ENCODE results near the gene TLR1.
"Not testable (repeated sequence)": the region's sequence is repeated elsewhere in the genome, so short reads cannot be mapped to it uniquely, and the experiment has no call there.

The TLR1 gene

GRCh38 chr4:38774181-38774955 is 30.2 kb downstream of the TLR1 start:
- no peak for DNase-seq (ENCODE audit: low spot score)

- DNase-seq (ENCODE audit: low spot score), result not testable (repeated sequence)
Measured at GRCh38 chr4:38770281-38770680, 34.3 kb downstream of the TLR1 start.

GRCh38 chr4:38769857-38770256 is 34.7 kb downstream of the TLR1 start:
- no peak for DNase-seq (ENCODE audit: low spot score)

GRCh38 chr4:38769441-38769840 is 35.1 kb downstream of the TLR1 start:
- DNase-seq (ENCODE audit: low spot score), result no peak

GRCh38 chr4:38768968-38769394 is 35.6 kb downstream of the TLR1 start:
- DNase-seq (ENCODE audit: low spot score), result no peak

GRCh38 chr4:38766940-38767339 is 37.7 kb downstream of the TLR1 start:
- DNase-seq (ENCODE audit: low spot score), result not testable (repeated sequence)

- DNase-seq (ENCODE audit: low spot score), result no peak
Measured at GRCh38 chr4:38765382-38765781, 39.2 kb downstream of the TLR1 start.

- DNase-seq (ENCODE audit: low spot score), result no peak
Measured at GRCh38 chr4:38764277-38764676, 40.3 kb downstream of the TLR1 start.

GRCh38 chr4:38762560-38762959 is 42.0 kb downstream of the TLR1 start:
- DNase-seq (ENCODE audit: low spot score), result no peak

- DNase-seq (ENCODE audit: low spot score), result no peak
Measured at GRCh38 chr4:38759790-38760122, 44.8 kb downstream of the TLR1 start.

GRCh38 chr4:38759113-38759789 is 45.3 kb downstream of the TLR1 start:
- DNase-seq (ENCODE audit: low spot score), result peak; percentile 50

GRCh38 chr4:38757945-38758600 is 46.5 kb downstream of the TLR1 start:
- no peak for DNase-seq (ENCODE audit: low spot score)

GRCh38 chr4:38752941-38753806 is 51.4 kb downstream of the TLR1 start:
- peak; percentile 80 for DNase-seq (ENCODE audit: low spot score)

GRCh38 chr4:38752372-38752940 is 52.1 kb downstream of the TLR1 start:
- no peak for DNase-seq (ENCODE audit: low spot score)

- no peak for DNase-seq (ENCODE audit: low spot score)
Measured at GRCh38 chr4:38751341-38752010, 53.1 kb downstream of the TLR1 start.

- no peak for DNase-seq (ENCODE audit: low spot score)
Measured at GRCh38 chr4:38749336-38749735, 55.3 kb downstream of the TLR1 start.

GRCh38 chr4:38747629-38748028 is 57.0 kb downstream of the TLR1 start:
- DNase-seq (ENCODE audit: low spot score), result no peak
